Transverse colon (tissue), 3 donors: Measurements from ENCODE around the gene RAB10.

Experiments
- POLR2A ChIP-seq: fragments of 450-650 bp; IDR thresholded peaks from one replicate; pipeline ENCODE4 v1.6.1; 2016; ENCODE audit warnings: antibody characterized with exemption, mild to moderate bottlenecking, moderate library complexity
- TF ChIP-seq, protein P1 (sequence below), 5 experiments: fragments of 200-600 bp in 3 of 5; fragments of 450-650 bp in 2 of 5; sonication (generic) in 3 of 5; IDR thresholded peaks; 1 replicate in 2 of 5; 2 replicates in 3 of 5; pipeline ENCODE4 v1.5.1; 2016 to 2017; ENCODE audit warnings: antibody characterized with exemption in 5 of 5, inconsistent platforms in 3 of 5, mild to moderate bottlenecking in 2 of 5, moderate library complexity in 1 of 5

GRCh38 chr2:26061539-26061938 is 27.7 kb downstream of the RAB10 start:
- TF ChIP-seq, protein P1, sequence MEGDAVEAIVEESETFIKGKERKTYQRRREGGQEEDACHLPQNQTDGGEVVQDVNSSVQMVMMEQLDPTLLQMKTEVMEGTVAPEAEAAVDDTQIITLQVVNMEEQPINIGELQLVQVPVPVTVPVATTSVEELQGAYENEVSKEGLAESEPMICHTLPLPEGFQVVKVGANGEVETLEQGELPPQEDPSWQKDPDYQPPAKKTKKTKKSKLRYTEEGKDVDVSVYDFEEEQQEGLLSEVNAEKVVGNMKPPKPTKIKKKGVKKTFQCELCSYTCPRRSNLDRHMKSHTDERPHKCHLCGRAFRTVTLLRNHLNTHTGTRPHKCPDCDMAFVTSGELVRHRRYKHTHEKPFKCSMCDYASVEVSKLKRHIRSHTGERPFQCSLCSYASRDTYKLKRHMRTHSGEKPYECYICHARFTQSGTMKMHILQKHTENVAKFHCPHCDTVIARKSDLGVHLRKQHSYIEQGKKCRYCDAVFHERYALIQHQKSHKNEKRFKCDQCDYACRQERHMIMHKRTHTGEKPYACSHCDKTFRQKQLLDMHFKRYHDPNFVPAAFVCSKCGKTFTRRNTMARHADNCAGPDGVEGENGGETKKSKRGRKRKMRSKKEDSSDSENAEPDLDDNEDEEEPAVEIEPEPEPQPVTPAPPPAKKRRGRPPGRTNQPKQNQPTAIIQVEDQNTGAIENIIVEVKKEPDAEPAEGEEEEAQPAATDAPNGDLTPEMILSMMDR (IDR thresholded peaks at IDR 0.05), result no peak
- TF ChIP-seq POLR2A, result no peak
